Fibroblast of villous mesenchyme (primary cell): ENCODE data around the gene BASP1. TPM values are rescaled to one million over a fixed set of nuclear protein-coding genes. Genes with fewer than 3 reads are reported as not detected.
"Not testable (repeated sequence)": the region's sequence is repeated elsewhere in the genome, so short reads cannot be mapped to it uniquely, and the experiment has no call there.

Source experiments
- DNase-seq: peaks from one replicate; pipeline ENCODE4 v3.0.0-alpha.2; 2010; ENCODE audit warnings: low read depth
- H3K4me3 ChIP-seq: 2 replicates; pipeline ENCODE4 v1.5.1; 2011; ENCODE audit warnings: low read depth, mild to moderate bottlenecking, low read length
- total RNA-seq: library from RNA; depleted of rRNA; stranded (reverse); fragments of >200 nt; gene quantifications from 2 replicates; pipeline ENCODE4 v1.2.3, GENCODE V29; 2012
- TF ChIP-seq, protein P1 (sequence below): IDR thresholded peaks from 2 replicates; pipeline ENCODE4 v1.5.1; 2012; ENCODE audit warnings: low read depth, mild to moderate bottlenecking, low read length; ENCODE audit not compliant: insufficient read depth

The BASP1 gene
- total RNA-seq, 1 donor = 126 TPM

DNA sequence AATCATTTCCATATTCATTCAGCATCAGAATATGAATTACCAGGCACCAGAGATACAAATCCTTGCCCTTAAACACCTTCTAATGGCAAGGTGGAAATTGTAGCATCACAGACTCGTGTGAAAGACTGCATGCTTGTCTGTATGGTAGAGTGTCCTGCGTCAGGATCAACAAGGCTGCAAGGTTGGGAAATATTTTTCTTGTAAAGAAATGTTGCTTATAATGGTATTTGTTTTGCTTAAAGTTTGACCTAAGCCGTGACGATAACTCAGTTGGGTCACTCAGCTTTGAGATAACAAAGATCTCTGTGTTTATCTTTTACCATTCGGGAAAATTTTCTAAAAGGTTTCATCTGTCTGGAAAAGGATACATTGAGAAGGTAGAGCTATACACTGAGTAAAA lies 87.6 kb downstream of the BASP1 start:
- TF ChIP-seq, protein P1, sequence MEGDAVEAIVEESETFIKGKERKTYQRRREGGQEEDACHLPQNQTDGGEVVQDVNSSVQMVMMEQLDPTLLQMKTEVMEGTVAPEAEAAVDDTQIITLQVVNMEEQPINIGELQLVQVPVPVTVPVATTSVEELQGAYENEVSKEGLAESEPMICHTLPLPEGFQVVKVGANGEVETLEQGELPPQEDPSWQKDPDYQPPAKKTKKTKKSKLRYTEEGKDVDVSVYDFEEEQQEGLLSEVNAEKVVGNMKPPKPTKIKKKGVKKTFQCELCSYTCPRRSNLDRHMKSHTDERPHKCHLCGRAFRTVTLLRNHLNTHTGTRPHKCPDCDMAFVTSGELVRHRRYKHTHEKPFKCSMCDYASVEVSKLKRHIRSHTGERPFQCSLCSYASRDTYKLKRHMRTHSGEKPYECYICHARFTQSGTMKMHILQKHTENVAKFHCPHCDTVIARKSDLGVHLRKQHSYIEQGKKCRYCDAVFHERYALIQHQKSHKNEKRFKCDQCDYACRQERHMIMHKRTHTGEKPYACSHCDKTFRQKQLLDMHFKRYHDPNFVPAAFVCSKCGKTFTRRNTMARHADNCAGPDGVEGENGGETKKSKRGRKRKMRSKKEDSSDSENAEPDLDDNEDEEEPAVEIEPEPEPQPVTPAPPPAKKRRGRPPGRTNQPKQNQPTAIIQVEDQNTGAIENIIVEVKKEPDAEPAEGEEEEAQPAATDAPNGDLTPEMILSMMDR = no peak
- peak; percentile 98 for DNase-seq
- no peak overlapping the region for H3K4me3 ChIP-seq

DNA sequence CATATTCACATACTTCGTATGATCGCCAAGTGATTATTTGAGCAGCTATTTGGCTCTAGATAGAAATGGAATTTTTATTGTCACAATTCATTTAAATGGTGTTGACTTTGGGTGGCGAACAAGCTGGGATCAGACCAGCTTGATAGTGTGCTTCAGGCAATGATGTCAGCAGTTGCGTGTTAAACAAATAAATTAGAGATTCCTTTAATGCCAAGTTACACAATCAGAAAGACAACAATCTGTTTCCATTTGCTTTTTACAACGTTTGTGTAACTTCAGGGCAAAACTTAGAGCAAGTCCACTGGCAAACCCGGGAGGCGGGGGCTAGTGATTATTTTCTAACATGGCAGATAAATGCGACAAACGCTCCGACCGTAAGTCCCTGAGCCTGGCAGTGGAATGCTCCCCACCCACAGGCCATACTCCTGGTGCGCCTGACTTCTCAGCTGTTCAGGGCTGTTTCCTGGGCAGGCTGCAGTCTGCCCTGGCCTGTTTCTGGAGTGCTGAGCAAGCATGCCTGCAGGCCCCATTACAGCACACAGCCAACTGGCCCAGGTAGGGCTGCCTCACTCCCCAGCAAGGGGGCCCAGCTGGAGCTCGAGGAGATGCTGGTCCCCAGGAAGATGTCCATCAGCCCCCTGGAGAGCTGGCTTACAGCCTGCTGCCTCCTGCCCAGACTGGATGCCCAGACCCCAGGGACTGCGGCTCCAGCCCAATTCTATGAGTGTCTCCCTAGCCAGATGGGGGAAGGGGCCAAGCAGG lies 88.7 kb downstream of the BASP1 start:
- no peak overlapping the region for H3K4me3 ChIP-seq
- TF ChIP-seq, protein P1 = no peak
- peak; percentile 98 for DNase-seq

DNA sequence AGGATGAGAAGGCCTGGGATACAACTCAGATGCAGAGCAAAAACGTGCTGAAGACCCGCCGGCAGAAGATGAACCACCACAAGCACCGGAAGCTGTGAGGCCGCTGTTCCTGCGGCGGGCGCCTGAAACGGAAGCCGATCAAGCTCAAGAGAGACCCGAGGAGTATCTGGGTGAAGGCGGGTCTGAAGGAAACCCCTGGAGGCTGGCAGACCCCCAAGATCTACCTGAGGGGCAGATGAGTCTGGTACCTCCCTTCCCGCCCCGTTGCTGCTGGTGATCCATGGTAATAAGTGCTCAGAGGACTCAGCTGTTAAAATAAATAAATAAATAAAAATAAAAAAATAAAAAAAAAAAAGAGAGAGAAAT lies 89.3 kb downstream of the BASP1 start:
- no peak for DNase-seq
- no peak overlapping the region for H3K4me3 ChIP-seq
- TF ChIP-seq, protein P1 = no peak

DNA sequence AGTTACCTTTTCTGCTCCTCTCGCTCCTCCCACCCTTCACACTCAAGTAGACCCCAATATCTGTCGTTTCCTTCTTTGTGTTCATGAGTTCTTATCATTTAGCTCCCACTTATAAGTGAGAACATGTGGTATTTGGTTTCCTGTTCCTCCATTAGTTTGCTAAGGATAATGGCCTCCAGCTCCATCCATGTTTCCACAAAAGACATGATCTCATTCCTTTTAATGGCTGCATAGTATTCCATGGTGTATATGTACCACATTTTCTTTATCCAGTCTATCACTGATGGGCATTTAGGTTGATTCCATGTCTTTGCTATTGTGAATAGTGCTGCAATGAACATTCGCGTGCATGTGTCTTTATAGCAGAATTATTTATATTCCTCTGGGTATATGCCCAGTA lies 90.0 kb downstream of the BASP1 start:
- not testable (repeated sequence) for H3K4me3 ChIP-seq, DNase-seq

DNA sequence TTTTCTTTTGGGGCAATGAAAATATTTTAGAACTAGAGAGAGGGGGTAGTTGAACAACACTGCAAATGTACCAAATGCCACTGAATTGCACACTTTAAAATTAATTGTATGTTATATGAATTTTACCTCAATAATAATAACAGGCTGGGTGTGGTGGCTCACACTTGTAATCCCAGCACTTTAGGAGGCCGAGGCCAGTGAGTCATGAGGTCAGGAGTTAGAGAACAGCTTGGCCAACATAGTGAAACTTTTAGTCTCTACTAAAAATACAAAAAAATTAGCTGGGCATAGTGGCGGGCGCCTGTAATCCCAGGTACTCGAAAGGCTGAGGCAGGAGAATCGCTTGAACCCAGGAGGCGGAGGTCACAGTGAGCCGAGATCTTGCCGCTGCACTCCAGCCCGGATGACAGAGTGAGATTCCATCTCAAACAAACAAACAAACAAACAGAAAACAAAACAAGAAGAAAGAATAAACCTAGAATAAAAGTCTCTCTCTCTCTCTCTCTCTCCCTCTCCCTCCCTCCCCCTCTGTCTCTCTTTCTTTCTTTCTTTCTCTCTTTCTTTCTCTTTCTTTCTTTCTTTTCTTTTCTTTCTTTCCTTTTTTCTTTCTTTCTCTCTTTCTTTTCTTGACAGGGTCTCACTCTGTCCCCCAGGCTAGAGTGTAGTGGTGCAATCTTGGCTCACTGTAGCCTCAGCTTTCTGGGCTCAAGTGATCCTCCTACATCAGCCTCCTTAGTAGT lies 91.1 kb downstream of the BASP1 start:
- peak; percentile 49 for DNase-seq
- TF ChIP-seq, protein P1 = no peak
- no peak overlapping the region for H3K4me3 ChIP-seq

DNA sequence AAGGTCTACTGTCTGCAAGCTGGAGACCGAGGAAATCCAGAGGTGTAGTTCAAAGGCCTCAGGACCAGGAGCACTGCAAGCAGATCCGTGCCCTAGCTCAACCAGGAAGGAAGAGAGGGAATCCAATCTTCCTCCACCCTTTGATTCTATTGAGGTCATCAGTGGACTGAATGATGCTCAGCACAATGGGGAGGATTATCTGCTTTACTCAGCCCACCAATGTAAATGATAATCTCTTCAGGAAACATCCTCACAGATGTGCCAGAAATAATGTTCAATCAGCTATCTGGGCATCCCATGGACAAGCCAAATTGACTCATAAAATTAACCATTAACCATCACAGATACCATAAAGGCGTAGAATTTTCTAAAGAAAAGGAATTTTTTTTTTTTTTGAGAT lies 92.0 kb downstream of the BASP1 start:
- TF ChIP-seq, protein P1 = no peak
- no peak for DNase-seq

DNA sequence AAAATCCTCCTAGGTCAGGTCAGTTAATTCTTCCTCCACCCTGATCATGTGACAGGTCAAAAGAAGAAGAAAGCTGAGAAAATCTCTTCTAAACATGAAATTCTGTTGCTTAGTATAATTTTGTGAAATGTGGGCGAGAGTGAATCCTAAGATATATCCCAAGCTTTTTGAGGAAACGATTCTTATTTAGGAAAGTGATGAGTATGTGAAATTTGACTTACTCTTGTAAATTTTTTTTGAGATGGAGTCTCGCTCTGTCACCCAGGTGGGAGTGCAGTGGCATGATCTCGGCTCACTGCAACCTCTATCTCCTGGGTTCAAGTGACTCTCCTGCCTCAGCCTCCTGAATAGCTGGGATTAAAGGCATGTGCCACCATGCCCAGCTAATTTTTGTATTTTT lies 93.1 kb downstream of the BASP1 start:
- not testable (repeated sequence) for H3K4me3 ChIP-seq, DNase-seq

More for the DNA sequence above, 92.0 kb downstream of the BASP1 start:
- no peak overlapping the region for H3K4me3 ChIP-seq

DNA sequence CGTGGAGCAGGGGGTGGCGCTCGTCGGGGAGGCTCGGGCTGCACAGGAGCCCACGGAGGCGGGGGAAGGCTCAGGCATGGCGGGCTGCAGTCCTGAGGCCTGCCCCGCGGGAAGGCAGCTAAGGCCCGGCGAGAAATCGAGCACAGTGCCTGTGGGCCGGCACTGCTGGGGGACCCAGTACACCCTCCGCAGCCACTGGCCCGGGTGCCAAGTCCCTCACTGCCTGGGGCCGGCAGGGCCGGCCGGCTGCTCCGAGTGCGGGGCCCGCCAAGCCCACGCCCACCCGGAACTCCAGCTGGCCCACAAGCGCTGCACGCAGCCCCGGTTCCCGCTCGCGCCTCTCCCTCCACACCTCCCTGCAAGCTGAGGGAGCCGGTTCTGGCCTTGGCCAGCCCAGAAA lies 94.4 kb downstream of the BASP1 start:
- DNase-seq, H3K4me3 ChIP-seq: not testable (repeated sequence)
